ENCODE measurements around the gene IRAG1. TPM values are rescaled to one million over a fixed set of nuclear protein-coding genes. Genes with fewer than 3 reads are reported as not detected.

The IRAG1 gene
- total RNA-seq, 6 experiments from 2014 or later, result 1.2 to 2.3 (median 1.4) TPM

- ATAC-seq (no peak), DNase-seq (no peak)
- TF ChIP-seq CTCF (IDR thresholded peaks at IDR 0.05) (no peak), POLR2A (IDR thresholded peaks at IDR 0.05) (no peak)
- intact Hi-C loops (cut with DNase I), result no loop called here
- Histone ChIP-seq H3K27me3 (no peaks in the 10 kb centered on the region), H3K4me3 (no peak overlapping the region), H3K36me3 (no peaks in the 10 kb centered on the region), H3K27ac (no peak overlapping the region), H3K4me1 (no peaks in the 10 kb centered on the region), H3K9me3 (no peaks in the 10 kb centered on the region)
- WGBS (ENCODE audit: insufficient coverage, low coverage, low lambda C conversion rate, missing lambda C conversion rate), result no CpG with 5 or more reads among the region's 3 CpGs
Observed at GRCh38 chr11:10699072-10699471, 5.5 kb upstream of the IRAG1 start.

DNA sequence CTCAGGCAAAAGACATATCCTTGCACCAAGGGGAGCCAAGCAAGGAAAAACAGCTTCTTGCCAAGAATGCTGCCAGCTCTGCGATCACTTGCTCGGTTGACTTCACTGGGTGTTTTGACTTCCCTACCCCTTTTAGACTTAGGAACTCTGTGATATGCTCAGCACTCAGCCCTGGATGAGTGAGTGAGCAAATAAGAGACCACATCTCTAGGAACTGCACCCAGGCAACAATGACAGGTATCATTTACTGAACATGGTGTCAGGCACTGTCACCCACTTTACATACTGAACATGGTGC lies 3.7 kb upstream of the IRAG1 start:
- Histone ChIP-seq H3K9me3 (no peaks in the 10 kb centered on the region), H3K36me3 (no peaks in the 10 kb centered on the region), H3K27me3 (no peaks in the 10 kb centered on the region), H3K27ac (no peak overlapping the region), H3K4me3 (no peak overlapping the region), H3K4me1 (no peaks in the 10 kb centered on the region)
- TF ChIP-seq CTCF (IDR thresholded peaks at IDR 0.05) (no peak), POLR2A (IDR thresholded peaks at IDR 0.05) (no peak)
- 100% methylated on average over 1 of the region's 2 CpGs for WGBS (ENCODE audit: insufficient coverage, low coverage, low lambda C conversion rate, missing lambda C conversion rate)
- intact Hi-C loops (cut with DNase I), result no loop called here
- DNase-seq, result no peak
- ATAC-seq, result no peak

DNA sequence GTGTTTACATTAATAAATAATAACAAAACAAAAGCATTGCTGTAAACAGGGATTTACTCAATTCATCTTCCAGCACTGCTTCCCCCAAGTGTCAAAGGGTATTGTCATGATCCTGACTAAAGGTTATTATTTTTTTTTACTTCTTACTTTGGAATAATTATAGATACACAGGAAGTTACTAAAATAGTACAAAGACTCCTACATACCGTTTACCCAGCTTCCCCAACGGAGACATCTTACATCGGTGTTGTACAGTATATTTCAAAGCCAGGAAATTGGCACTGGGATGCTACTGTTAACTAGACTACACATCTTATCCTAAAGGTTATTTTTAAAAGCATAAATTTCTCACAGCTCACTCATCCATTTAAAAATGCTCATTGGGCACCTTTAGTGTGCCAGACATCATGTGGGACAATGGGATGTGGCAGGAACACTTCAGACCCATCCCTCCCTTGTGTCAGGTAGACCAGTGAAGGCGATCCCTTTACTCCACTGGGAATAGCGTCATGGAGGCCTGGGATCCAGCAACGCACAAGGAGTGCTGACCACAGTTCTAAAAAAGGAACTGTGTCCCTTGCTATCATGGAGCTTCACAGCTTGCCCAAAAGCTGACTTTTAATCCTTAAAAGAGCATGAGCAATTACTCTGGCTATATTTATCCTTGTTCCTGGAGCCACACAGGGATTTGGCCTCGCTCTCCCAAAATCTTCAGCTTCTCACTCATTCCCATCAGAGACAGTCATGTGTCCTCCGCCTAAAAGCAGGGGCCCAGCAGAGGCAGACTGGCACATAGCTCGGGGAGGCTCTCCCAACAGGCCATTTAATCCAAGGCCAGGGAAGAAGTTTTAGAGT lies 3.1 kb upstream of the IRAG1 start:
- no peak overlapping the region for H3K4me3 ChIP-seq
- WGBS (ENCODE audit: insufficient coverage, low coverage, low lambda C conversion rate, missing lambda C conversion rate), result 62% methylated on average over 9 of the region's 9 CpGs
- H3K27me3 ChIP-seq, result no peaks in the 10 kb centered on the region
- TF ChIP-seq POLR2A (IDR thresholded peaks at IDR 0.05), result no peak
- TF ChIP-seq CTCF (IDR thresholded peaks at IDR 0.05), result no peak
- no peak overlapping the region for H3K27ac ChIP-seq
- no peaks in the 10 kb centered on the region for H3K9me3 ChIP-seq
- ATAC-seq (no peak), DNase-seq (no peak)
- intact Hi-C loops (cut with DNase I), result no loop called here
- no peaks in the 10 kb centered on the region for H3K4me1 ChIP-seq
- no peaks in the 10 kb centered on the region for H3K36me3 ChIP-seq

- no peak overlapping the region for H3K4me3 ChIP-seq
- DNase-seq, result no peak
- intact Hi-C loops (cut with DNase I), result no loop called here
Observed at GRCh38 chr11:10695833-10696232, 2.3 kb upstream of the IRAG1 start.

More at GRCh38 chr11:10695833-10696232, 2.3 kb upstream of the IRAG1 start:
- H3K4me1 ChIP-seq, result no peaks in the 10 kb centered on the region
- WGBS (ENCODE audit: insufficient coverage, low coverage, low lambda C conversion rate, missing lambda C conversion rate), result 22% methylated on average over 3 of the region's 3 CpGs
- H3K36me3 ChIP-seq, result no peaks in the 10 kb centered on the region
- no peak for ATAC-seq
- no peak for TF ChIP-seq POLR2A (IDR thresholded peaks at IDR 0.05)
- TF ChIP-seq CTCF (IDR thresholded peaks at IDR 0.05), result no peak
- H3K27ac ChIP-seq, result no peak overlapping the region
- H3K9me3 ChIP-seq, result no peaks in the 10 kb centered on the region
- H3K27me3 ChIP-seq, result no peaks in the 10 kb centered on the region

Measured in right lobe of liver (tissue), 6 donors.